GM12878 (cell line): ENCODE data around the gene LYZL2. TPM values are rescaled to one million over a fixed set of nuclear protein-coding genes. Genes with fewer than 3 reads are reported as not detected.

Experiments used
- ATAC-seq: fragments of 200-7000 bp; cut with Tn5 transposase; 3 replicates; pipeline ENCODE4 v1.9.1; 2020; ENCODE audit warnings: mild to moderate bottlenecking, moderate library complexity
- BruUV-seq: library from RNA; stranded (reverse); fragments of 400-500 nt; replicated peaks from 2 replicates; lab custom pipeline; 2021; lab: Mats Ljungman, UMichigan
- CTCF ChIA-PET: fragments of 300-600 bp; sonication (Branson Sonifier 250); formaldehyde crosslinking; extraction: SDS; loops from one replicate; lab custom pipeline; 2021; ENCODE audit warnings: inconsistent platforms; lab: Yijun Ruan, JAX
- POLR2A ChIA-PET: fragments of 350-600 bp; formaldehyde crosslinking; extraction: SDS; loops from one replicate; lab custom pipeline; 2021; ENCODE audit warnings: inconsistent platforms; lab: Charles Lee
- RAD21 ChIA-PET: fragments of 300-600 bp; sonication (Branson Sonifier 250); formaldehyde crosslinking; loops from one replicate; lab custom pipeline; 2023; ENCODE audit warnings: antibody characterized with exemption; ENCODE audit not compliant: unreplicated experiment; lab: Charles Lee
- SMC1A ChIA-PET: fragments of 300-600 bp; sonication (Branson Sonifier 250); formaldehyde crosslinking; loops from one replicate; lab custom pipeline; 2023; ENCODE audit not compliant: unreplicated experiment, uncharacterized antibody; lab: Charles Lee
- DNase-seq: peaks from one replicate; pipeline ENCODE4 v3.0.0-alpha.2; 2011; ENCODE audit warnings: low read depth, low spot score
- FAIRE-seq: peaks from 3 replicates; lab custom pipeline; 2011; peaks lifted over from hg19 to GRCh38; lab: Jason Lieb, UNC
- H2AFZ ChIP-seq: 2 replicates; pipeline ENCODE4 v1.6.0; 2011; ENCODE audit warnings: low read depth, low read length, control low read depth; ENCODE audit not compliant: control insufficient read depth
- H3K27ac ChIP-seq: 2 replicates; pipeline ENCODE4 v1.5.1; 2011; ENCODE audit warnings: control low read depth; ENCODE audit not compliant: control insufficient read depth, insufficient read depth
- H3K27me3 ChIP-seq, 2 experiments: replicated peaks in 1 of 2; 2 replicates each; pipeline versions ENCODE4 v1.6.0 to v1.6.1; 2011; ENCODE audit warnings: low read length in 1 of 2; ENCODE audit not compliant: control insufficient read depth in 2 of 2, insufficient read depth in 2 of 2
- H3K36me3 ChIP-seq, 2 experiments: 2 replicates each; pipeline ENCODE4 v1.5.1; 2011; ENCODE audit warnings: low read length in 1 of 2; ENCODE audit not compliant: control insufficient read depth in 2 of 2, insufficient read depth in 2 of 2
- H3K4me1 ChIP-seq: 2 replicates; pipeline ENCODE4 v1.6.1; 2011; ENCODE audit warnings: mild to moderate bottlenecking, low read length, moderate library complexity, mixed read lengths; ENCODE audit not compliant: control insufficient read depth, insufficient read depth
- H3K4me2 ChIP-seq: 2 replicates; pipeline ENCODE4 v1.6.0; 2011; ENCODE audit warnings: control low read depth; ENCODE audit not compliant: control insufficient read depth, insufficient read depth
- H3K4me3 ChIP-seq: fragments of 200-600 bp; sonication (generic); 2 replicates; pipeline ENCODE4 v1.5.1; 2016
- H3K79me2 ChIP-seq: 2 replicates; pipeline ENCODE4 v1.6.0; 2011; ENCODE audit warnings: low read length; ENCODE audit not compliant: control insufficient read depth, insufficient read depth
- H3K9ac ChIP-seq: 2 replicates; pipeline ENCODE4 v1.8.0; 2011; ENCODE audit warnings: low read length, control low read depth, mixed read lengths; ENCODE audit not compliant: control insufficient read depth, insufficient read depth
- H3K9me3 ChIP-seq: replicated peaks from 3 replicates; pipeline ENCODE4 v1.5.1; 2011; ENCODE audit warnings: mild to moderate bottlenecking, low read length; ENCODE audit not compliant: control insufficient read depth, insufficient read depth
- H4K20me1 ChIP-seq: 2 replicates; pipeline ENCODE4 v1.6.0; 2011; ENCODE audit not compliant: control insufficient read depth, insufficient read depth
- BCLAF1 ChIP-seq: fragments of 450-650 bp; IDR thresholded peaks from 2 replicates; pipeline ENCODE4 v1.6.1; 2017; ENCODE audit warnings: antibody characterized with exemption, mild to moderate bottlenecking, moderate library complexity
- BMI1 ChIP-seq: fragments of 450-650 bp; IDR thresholded peaks from 2 replicates; pipeline ENCODE4 v1.6.1; 2016; ENCODE audit warnings: mild to moderate bottlenecking, moderate library complexity, borderline replicate concordance
- GABPA ChIP-seq: IDR thresholded peaks from 2 replicates; pipeline ENCODE4 v1.6.1; 2014; ENCODE audit warnings: antibody characterized with exemption, low read depth, mild to moderate bottlenecking, inconsistent platforms
- KAT2A ChIP-seq: conservative IDR thresholded peaks from 2 replicates; pipeline ENCODE4 v1.6.1; 2011; ENCODE audit warnings: low read depth, low read length; ENCODE audit not compliant: control insufficient read depth
- MYC ChIP-seq: IDR thresholded peaks from 2 replicates; pipeline ENCODE4 v1.6.1; 2011; ENCODE audit warnings: mild to moderate bottlenecking, low read length, moderate library complexity, inconsistent platforms; ENCODE audit not compliant: insufficient read depth, insufficient replicate concordance, insufficient read length, severe bottlenecking
- NFIC ChIP-seq: IDR thresholded peaks from 2 replicates; pipeline ENCODE4 v1.6.1; 2012; ENCODE audit warnings: low read depth, mild to moderate bottlenecking, inconsistent platforms, low read length, moderate library complexity
- NR2F1 ChIP-seq: fragments of 450-650 bp; conservative IDR thresholded peaks from 2 replicates; pipeline ENCODE4 v1.6.1; 2017; ENCODE audit warnings: mild to moderate bottlenecking
- NRF1 ChIP-seq: conservative IDR thresholded peaks from 2 replicates; pipeline ENCODE4 v1.6.1; 2011; ENCODE audit warnings: mild to moderate bottlenecking, low read depth, low read length, improper control_type of control experiment
- SIN3A ChIP-seq: IDR thresholded peaks from 2 replicates; pipeline ENCODE4 v1.6.1; 2012; ENCODE audit warnings: low read depth, low read length, improper control_type of control experiment
- SMARCA5 ChIP-seq: fragments of 450-650 bp; IDR thresholded peaks from 2 replicates; pipeline ENCODE4 v1.6.1; 2017; ENCODE audit warnings: mild to moderate bottlenecking
- SP1 ChIP-seq: IDR thresholded peaks from one replicate; pipeline ENCODE4 v1.6.1; 2011; ENCODE audit warnings: low read depth, low read length
- STAT1 ChIP-seq: fragments of 450-650 bp; conservative IDR thresholded peaks from 2 replicates; pipeline ENCODE4 v1.6.1; 2014; ENCODE audit warnings: antibody characterized with exemption, mild to moderate bottlenecking
- STAT3 ChIP-seq: IDR thresholded peaks from 2 replicates; pipeline ENCODE4 v1.6.1; 2011; ENCODE audit warnings: low read depth, low read length, improper control_type of control experiment
- TAF1 ChIP-seq: IDR thresholded peaks from 2 replicates; pipeline ENCODE4 v1.6.1; 2011; ENCODE audit warnings: mild to moderate bottlenecking, low read depth, low read length, borderline replicate concordance
- TBL1XR1 ChIP-seq: IDR thresholded peaks from 2 replicates; pipeline ENCODE4 v1.6.1; 2012; ENCODE audit warnings: low read depth, low read length, improper control_type of control experiment
- USF2 ChIP-seq: IDR thresholded peaks from 2 replicates; pipeline ENCODE4 v1.6.1; 2011; ENCODE audit warnings: low read depth, low read length, improper control_type of control experiment, borderline replicate concordance
- ZBTB33 ChIP-seq: fragments of 450-650 bp; IDR thresholded peaks from 2 replicates; pipeline ENCODE4 v1.6.1; 2017; ENCODE audit warnings: mild to moderate bottlenecking
- WGBS: methylation state at CpG from one replicate; pipeline ENCODE4 v1.1.6; 2016; ENCODE audit warnings: low lambda C conversion rate; ENCODE audit not compliant: insufficient replicate concordance, insufficient coverage; ENCODE audit errors: missing lambda C conversion rate; 5-methylcytosine and 5-hydroxymethylcytosine counted together
- in situ Hi-C: fragments of 300-500 bp; cut with MboI; formaldehyde crosslinking; loops from 9 replicates; pipeline ENCODE4 v1.14.3; 2018; ENCODE audit warnings: mixed read lengths
- intact Hi-C: fragments of 100-400 bp; cut with micrococcal nuclease; formaldehyde crosslinking; loops from one replicate; pipeline ENCODE4 v1.14.2; 2022; ENCODE audit not compliant: unreplicated experiment
- polyA plus RNA-seq, 11 experiments: library from polyadenylated mRNA; depleted of rRNA in 4 of 11; unstranded in 6 of 11; stranded (reverse) in 5 of 11; fragments of >200 nt; fragmentation: Nextera tagmentation in 4 of 11; fragmentation: Illumina TruSeq in 1 of 11; extraction: Ambion mirVana in 4 of 11; extraction: Trizol in 1 of 11; gene quantifications; 1 replicate in 1 of 11; 2 replicates in 10 of 11; pipeline versions ENCODE4 v1.2.1 to v1.2.3, GENCODE V29; 2011 to 2016; ENCODE audit warnings: inconsistent platforms in 2 of 11, missing spikeins in 2 of 11, low read depth in 1 of 11
- total RNA-seq, 4 experiments: library from RNA; depleted of rRNA in 3 of 4; stranded (reverse); fragments of >200 nt in 3 of 4; fragmentation: Illumina TruSeq in 1 of 4; extraction: Trizol in 1 of 4; gene quantifications; 2 replicates each; pipeline versions ENCODE4 v1.2.1 to v1.2.3, GENCODE V29; 2013 to 2021

LYZL2 gene
- total and polyA plus RNA-seq, 10 of the 15 experiments (the other 5 are each of a cell fraction or from before 2014, with no cell fraction given) = not detected

GRCh38 chr10:30594077-30594476 is 35.5 kb downstream of the LYZL2 start:
- in situ Hi-C loops = loop anchor here (5.0 kb wide), 1 partner anchor 202 kb away; no protein-coding TSS in a partner anchor
- WGBS = 38% methylated on average over 4 of the region's 4 CpGs
- DNase-seq = no peak
- BruUV-seq = no TSS peak
- Histone ChIP-seq H3K79me2 (no peaks in the 10 kb centered on the region), H3K4me2 (no peak overlapping the region), H2AFZ (no peak overlapping the region), H3K4me1 (no peaks in the 10 kb centered on the region), H3K27me3 (no peaks in the 10 kb centered on the region), H3K9me3 (no peaks in the 10 kb centered on the region), H3K4me3 (no peak overlapping the region), H3K36me3 (no peaks in the 10 kb centered on the region), H3K27ac (no peak overlapping the region), H3K9ac (no peak overlapping the region), H4K20me1 (no peaks in the 10 kb centered on the region)
- ChIA-PET POLR2A (no interaction called here), RAD21 (interaction anchor here (1.0 kb wide), 1 partner anchor 12 kb away, joined by 3 read pairs; no protein-coding TSS in a partner anchor), SMC1A (interaction anchor here (1.3 to 1.6 kb wide), 2 partner anchors 180 to 201 kb away, joined by 3 to 5 read pairs; no protein-coding TSS in a partner anchor), CTCF (interaction anchor here (1.2 to 11.7 kb wide), 3 partner anchors 12 to 202 kb away, joined by 3 to 221 read pairs (median 127); no protein-coding TSS in a partner anchor)
- TF ChIP-seq NFIC = no peak
- no peak for TF ChIP-seq MYC
- TF ChIP-seq STAT1 = no peak
- no peak for TF ChIP-seq SIN3A
- no peak for TF ChIP-seq SMARCA5
- no peak for TF ChIP-seq NR2F1
- no peak for TF ChIP-seq TAF1
- no peak for TF ChIP-seq STAT3
- no peak for TF ChIP-seq BMI1
- no peak for TF ChIP-seq SP1
- TF ChIP-seq USF2 = no peak
- no peak for TF ChIP-seq BCLAF1
- no peak for TF ChIP-seq KAT2A
- no peak for TF ChIP-seq TBL1XR1
- TF ChIP-seq NRF1 = no peak
- no peak for TF ChIP-seq GABPA
- TF ChIP-seq ZBTB33 = no peak
- intact Hi-C loops = loop anchor here (5.0 kb wide), 2 partner anchors 182 to 597 kb away; no protein-coding TSS in a partner anchor
- ATAC-seq = no peak
- no peak for FAIRE-seq
